OCI-LY1 (cell line): ENCODE results near the gene RAB8B.

Source experiments
- CTCF ChIP-seq: fragments of 200-600 bp; sonication (generic), shearing (Covaris generic); IDR thresholded peaks from 2 replicates; pipeline ENCODE4 v1.5.1; 2017; ENCODE audit warnings: mild to moderate bottlenecking, antibody characterized with exemption, low read length, moderate library complexity, mixed read lengths
- EZH2 ChIP-seq: fragments of 200-600 bp; sonication (generic), shearing (Covaris generic); IDR thresholded peaks from 2 replicates; pipeline ENCODE4 v1.8.0; 2017; ENCODE audit warnings: borderline replicate concordance, mixed run types, mild to moderate bottlenecking, antibody characterized with exemption, low read length, moderate library complexity, mixed read lengths

- TF ChIP-seq CTCF (no peak), EZH2 (no peak)
These were observed 65.6 kb downstream of the RAB8B start for GRCh38 chr15:63254991-63255390.
